GM18951 (cell line): ENCODE results near the gene GNG8.
"Not testable (repeated sequence)": the region's sequence is repeated elsewhere in the genome, so short reads cannot be mapped to it uniquely, and the experiment has no call there.

Experiments
- POLR2A ChIP-seq: IDR thresholded peaks from 4 replicates; pipeline ENCODE4 v1.6.1; 2011; ENCODE audit warnings: mild to moderate bottlenecking; ENCODE audit not compliant: insufficient read length, insufficient read depth; ENCODE audit errors: extremely low read depth
- in situ Hi-C: fragments of 300-500 bp; cut with MboI; formaldehyde crosslinking; loops from one replicate; pipeline ENCODE4 v1.12.0; 2022; ENCODE audit warnings: low sequenced_read_pairs, mixed read lengths, inconsistent platforms; ENCODE audit not compliant: unreplicated experiment

The GNG8 gene

DNA sequence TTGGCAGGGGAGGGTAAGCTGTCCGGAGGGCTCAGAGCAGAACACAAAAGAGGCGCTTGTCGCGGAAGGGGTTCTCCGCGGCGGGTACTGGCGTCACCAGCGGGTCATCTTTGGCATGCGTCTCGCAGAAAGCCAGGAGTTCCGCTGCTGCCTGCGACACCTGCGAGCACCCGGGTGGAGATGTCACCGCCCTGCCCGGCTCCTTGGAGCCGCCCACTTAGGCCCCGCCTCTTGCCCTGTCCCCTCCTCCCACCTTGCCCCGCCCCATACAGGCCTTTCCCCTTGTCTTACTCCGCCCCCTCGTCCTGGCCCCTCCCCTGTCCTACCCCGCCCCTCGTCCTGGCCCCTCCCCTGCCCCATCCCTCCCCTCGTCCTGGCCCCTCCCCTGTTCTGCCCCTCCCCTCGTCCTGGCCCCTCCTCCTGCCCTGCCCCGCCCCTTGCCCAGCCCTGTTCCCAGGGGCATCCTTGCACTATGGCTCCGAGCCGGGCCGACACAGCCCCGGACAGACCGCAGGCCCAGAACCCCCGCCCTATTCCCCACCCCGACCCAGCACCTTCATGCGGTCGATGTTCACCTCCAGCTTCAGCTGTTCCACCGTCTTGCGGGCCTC is 1.9 kb downstream of the GNG8 start:
- in situ Hi-C loops, result no loop called here
- peak; percentile 40 for TF ChIP-seq POLR2A

DNA sequence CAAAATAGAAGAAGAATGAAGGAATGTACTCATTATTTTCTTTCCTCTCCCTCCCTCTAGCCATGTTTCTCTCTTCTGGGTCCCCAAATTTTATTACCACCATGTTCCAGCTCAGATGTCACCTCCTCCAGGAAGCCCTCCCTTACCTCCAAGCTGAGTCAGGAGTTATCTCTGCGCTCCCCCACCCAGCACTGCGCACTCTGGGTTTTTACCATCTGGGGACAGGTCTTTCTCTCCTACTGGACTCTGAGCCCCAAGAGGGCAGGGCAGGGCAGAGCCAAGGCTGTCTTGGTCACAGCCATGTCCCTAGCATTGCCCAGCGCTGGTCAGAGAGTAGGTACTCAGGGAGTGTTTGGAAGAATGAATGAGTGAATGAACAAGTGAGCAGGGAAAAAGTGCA is 2.9 kb downstream of the GNG8 start:
- in situ Hi-C loops, result no loop called here
- no peak for TF ChIP-seq POLR2A

DNA sequence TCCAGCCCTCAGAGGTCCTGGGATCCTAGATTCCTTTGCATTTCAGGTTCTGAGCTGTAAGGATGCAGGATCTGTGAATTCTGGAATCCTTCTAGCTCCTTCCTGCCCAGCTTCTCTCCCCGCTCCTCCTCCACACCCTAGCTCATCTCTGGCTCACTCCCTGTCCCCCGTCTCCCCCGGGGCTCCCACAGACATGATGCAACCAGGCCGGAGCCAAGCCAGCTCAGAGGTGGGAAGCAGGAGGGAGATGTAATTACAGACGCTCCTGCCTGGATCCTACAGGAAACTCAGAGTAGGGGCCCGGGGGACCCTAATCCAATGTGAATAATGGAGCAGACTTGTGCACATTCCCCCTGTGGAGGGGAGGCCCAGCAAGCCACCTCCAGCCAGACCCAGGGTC is 4.5 kb downstream of the GNG8 start:
- in situ Hi-C loops, result no loop called here
- TF ChIP-seq POLR2A, result no peak

DNA sequence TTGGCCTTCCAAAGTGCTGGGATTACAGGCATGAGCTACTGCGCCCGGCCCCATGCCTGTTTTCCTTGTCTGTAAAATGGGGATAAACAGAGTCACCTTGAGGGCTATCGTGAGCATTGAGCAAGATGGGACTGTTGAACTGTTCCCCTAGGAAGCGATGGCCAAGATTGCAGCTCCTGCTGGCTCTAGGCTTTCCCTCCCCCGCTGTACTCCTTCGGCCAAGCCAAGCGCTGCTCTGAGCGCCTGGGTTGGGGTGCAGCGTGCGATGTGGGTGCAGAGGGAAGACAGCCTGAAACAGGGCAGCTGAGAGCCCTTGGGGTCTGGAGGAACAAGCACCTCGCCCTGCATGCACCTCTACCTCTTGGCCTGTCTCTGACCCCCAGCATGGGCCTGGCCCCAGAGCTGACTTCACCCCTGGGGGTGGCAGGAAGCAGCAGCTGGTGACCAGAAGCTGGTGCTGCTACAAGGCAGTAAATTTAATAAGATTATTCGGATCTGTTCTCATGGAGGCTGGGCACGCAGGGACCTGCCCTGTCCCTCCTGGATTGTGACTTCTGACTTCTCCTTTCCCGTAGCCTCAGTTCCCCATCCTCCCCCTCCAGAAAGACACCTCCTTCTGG is 5.3 kb downstream of the GNG8 start:
- no peak for TF ChIP-seq POLR2A
- in situ Hi-C loops, result no loop called here

DNA sequence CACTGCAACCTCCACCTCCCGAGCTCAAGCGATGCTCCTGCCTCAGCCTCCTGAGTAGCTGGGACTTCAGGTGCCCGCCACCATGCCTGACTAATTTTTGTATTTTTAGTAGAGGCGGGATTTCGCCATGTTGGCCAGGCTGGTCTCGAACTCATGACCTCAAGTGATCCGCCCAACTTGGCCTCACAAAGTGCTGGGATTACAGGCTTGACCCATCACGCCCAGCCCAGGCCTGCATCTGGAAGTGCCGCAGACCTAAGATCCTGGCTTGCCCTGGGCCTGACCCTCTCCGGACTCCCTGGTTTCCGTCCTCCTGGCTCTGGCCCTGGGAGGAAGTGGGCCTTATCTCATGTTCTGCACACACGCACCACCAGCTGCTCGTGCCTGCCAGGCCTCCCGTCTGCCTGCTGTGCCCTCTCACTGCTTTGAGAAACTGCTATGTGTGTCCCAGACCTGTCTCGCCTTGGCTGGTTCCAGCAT is 6.4 kb downstream of the GNG8 start:
- TF ChIP-seq POLR2A, result no peak
- in situ Hi-C loops, result no loop called here

DNA sequence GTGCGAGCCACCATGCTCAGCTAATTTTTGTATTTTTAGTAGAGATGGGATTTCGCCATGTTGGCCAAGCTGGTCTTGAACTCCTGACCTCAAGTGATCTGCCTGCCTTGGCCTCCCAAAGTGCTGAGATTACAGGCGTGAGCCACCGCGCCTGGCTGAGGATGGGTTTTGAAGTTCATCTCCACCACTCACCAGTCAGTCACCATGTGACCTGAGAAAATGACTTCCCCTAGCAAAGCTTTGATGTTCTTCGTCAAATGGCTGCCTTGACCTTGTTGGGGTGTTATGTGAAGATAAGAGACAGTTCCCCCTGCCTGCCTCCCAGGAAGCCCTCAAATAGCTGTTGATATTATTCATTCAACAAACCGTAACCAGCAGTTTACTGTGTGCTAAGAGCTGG is 7.0 kb downstream of the GNG8 start:
- in situ Hi-C loops, result not testable (repeated sequence)

DNA sequence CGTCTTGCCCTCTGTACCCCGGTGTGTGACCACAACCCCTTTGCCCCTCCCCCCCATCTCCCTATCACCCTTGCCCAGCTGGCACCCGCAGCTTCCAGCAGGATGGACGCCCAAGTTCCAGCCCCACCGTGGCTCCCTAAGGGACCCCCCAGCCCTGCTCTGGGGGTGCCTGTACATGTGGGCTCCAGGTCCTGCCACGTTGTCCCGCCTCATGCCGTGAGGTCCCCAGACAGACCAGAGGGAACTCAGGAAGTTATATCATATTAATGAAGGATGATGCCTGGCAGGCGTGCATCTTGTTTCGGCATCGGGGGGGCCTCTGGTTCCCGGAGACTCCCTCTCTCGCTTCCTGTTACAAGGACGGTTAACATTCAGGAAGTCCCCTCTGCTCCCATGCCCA is 9.6 kb downstream of the GNG8 start:
- TF ChIP-seq POLR2A, result no peak
- in situ Hi-C loops, result no loop called here

DNA sequence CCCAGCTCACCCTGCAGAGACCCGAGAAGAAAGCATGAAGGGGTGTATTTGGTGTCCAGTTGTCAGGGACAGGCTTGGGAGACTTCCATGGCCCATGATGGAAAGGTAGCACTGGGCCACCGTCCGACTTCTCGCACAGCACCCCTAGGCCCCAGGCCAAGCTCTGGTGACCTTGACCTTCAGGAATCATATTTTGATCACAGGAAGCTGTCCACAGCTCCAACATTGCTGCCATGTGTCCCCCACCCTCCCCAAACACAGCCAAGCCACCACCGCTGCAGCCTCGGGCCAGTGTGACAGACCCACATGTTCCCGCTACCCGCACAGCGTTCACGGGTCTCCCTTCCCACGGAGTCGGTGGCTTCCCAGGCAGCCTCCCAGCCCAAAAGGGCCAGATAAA is 10.3 kb downstream of the GNG8 start:
- in situ Hi-C loops, result no loop called here
- no peak for TF ChIP-seq POLR2A

DNA sequence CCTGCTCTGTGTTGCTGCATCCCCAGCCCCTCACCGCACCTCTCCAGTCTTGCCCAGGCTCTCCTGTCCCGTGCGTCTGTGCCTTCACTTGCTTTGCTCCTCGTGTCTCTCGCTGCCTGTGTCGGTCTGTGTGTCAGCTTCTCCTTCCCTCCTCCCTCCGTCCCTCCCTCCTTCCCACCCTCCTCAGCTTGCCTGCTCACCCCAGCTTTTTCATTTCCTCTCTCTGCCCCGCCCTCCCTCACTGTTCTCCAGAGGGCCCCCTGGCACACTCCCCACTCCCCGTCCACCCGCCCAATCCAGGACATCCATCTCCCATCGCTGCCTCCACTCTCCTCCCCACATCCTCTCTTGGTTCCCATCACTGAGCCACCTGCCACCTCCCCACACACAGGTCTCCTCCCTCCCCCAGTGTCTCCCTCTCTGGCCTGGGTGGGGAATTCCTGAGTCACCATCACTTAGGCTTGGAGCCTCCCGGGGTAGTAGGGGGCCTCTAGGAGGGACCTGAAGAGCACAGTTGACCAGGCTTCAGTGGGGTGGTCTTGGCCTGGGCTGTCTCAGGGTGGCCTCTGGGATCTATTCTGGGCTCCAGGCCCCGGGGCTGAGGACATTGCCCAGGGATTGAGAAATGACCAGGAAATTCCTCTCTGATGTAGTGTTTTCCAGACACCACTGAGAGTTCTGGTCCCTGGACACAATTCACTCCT is 10.9 kb downstream of the GNG8 start, which contains the start of gene PTGIR:
PTGIR (minus strand) TSS at position 132 of the 704 bp plus-strand sequence. CDS start 864 bp downstream, outside the sequence.
- in situ Hi-C loops, result no loop called here
- TF ChIP-seq POLR2A, result peak; percentile 49

DNA sequence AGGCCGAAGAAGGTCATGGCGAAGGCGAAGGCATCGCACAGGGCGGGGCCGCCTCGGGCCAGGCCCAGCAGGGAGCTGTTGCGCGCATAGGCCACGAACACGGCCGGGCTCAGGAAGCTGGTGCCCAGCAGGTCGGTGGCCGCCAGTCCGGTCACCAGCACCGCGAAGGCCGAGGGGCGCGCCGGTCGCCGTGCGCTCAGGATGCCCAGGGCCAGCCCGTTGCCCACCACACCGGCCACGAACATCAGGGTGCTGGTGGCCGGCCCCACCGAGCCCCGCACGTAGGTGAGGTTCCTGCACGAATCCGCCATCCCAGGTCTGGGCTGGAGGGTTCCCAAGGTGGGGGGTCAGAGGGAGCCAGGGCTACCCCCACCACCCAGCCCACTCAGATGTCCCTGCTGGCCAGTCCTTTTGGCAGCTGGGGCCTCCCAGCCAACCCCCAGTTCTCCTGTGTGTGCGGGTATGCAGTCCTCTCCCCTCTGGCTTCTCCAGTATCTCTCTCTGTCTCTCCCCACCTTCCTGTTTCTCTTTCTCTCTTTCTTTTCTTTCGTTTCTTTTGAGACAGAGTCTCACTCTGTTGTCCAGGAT is 12.0 kb downstream of the GNG8 start:
- no peak for TF ChIP-seq POLR2A
- in situ Hi-C loops, result no loop called here

DNA sequence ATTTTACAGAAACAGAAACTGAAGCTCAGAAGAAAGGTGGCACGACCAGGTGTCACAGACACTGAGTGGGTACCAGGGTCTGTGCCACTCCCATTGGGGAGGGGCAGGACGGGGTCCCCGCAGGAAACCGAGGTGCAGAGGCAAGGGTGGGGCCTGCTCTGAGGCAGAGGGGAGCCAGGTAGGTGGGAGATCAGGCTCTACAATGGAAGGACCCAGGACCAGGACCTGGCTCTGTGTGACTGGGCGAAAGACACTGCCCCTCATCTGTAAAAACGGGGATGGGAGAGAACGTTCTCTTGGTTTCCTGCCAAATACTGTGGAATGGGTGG is 13.9 kb downstream of the GNG8 start:
- in situ Hi-C loops, result no loop called here

DNA sequence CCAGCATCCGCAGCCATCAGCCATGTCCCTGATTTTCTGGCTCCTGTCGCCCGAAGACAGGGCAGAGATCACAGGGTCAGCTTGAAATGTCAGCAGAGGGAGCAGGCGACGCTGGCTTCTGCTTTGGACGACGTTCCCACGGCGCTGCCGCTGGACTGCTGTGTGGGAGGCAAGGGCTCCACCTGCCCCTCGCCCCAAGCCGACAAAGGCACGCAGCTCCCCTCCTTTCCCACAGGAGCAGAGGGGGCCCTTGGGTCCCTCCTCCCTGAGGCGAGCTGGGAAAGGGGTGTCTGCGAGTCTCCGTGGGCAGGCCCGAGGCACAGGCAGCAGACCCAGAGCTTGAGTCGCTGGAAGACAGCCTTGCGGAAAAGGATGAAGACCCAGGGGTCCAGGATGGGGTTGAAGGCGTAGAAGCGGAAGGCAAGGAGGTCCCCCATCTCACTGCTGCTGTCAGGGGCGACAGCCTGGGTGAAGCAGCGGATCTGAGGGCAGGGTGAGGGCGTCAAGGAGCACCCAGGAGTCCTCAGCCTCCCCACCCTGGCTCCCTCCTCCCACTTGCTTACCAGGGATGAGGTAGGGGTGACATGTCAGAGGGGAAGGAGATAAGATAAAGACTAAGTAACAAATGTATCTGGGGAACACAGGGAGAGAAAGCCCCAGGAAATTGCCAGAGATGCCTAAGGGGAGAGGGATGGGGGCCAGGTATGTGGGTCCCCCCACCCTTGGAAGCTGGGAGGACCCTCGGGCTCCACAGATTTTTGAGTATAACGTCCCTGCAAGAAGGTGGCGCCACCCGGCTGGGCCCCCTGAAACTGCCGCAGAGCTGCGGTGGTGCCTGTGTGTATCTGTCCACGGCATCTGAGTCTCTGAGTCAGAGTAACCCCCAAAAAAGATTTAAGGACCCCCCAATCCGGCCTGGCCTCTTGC is 14.5 kb downstream of the GNG8 start:
- in situ Hi-C loops, result no loop called here

More for the DNA sequence above, 13.9 kb downstream of the GNG8 start:
- TF ChIP-seq POLR2A, result no peak

DNA sequence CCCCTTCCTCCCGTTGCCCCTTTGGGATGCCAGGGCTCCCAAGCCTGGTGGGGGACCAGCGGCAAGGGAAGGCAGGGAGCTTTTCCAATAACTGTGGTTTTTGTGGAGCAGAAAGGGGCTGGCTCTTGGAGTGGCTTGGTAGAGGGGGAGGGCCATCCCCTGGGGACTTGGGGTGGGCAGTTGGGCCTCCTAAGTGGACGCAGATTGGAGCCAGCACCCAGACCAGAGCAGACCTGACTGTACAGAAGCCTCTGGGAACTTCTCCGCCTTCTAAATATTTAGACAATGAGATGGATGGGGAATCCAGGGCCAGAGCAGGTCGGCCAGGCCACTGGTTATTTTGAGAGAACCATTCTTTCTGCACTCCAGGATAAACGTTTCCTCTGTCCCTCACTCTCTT is 15.3 kb downstream of the GNG8 start:
- no peak for TF ChIP-seq POLR2A
- in situ Hi-C loops, result no loop called here

More for the DNA sequence above, 14.5 kb downstream of the GNG8 start:
- no peak for TF ChIP-seq POLR2A
